ENCODE results near the gene CTNND2.

- TF ChIP-seq, protein P1, sequence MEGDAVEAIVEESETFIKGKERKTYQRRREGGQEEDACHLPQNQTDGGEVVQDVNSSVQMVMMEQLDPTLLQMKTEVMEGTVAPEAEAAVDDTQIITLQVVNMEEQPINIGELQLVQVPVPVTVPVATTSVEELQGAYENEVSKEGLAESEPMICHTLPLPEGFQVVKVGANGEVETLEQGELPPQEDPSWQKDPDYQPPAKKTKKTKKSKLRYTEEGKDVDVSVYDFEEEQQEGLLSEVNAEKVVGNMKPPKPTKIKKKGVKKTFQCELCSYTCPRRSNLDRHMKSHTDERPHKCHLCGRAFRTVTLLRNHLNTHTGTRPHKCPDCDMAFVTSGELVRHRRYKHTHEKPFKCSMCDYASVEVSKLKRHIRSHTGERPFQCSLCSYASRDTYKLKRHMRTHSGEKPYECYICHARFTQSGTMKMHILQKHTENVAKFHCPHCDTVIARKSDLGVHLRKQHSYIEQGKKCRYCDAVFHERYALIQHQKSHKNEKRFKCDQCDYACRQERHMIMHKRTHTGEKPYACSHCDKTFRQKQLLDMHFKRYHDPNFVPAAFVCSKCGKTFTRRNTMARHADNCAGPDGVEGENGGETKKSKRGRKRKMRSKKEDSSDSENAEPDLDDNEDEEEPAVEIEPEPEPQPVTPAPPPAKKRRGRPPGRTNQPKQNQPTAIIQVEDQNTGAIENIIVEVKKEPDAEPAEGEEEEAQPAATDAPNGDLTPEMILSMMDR (IDR thresholded peaks at IDR 0.05; ENCODE audit: low read length) = no peak
- TF ChIP-seq EZH2 (optimal IDR thresholded peaks at IDR 0.05; ENCODE audit: low read depth, low read length) = no peak
These were observed 2.0 kb downstream of the CTNND2 start for GRCh38 chr5:11902201-11902619.
